CD14-positive monocyte (primary cell): ENCODE results near the gene CCM2. TPM values are rescaled to one million over a fixed set of nuclear protein-coding genes. Genes with fewer than 3 reads are reported as not detected.

Source experiments
- DNase-seq, 3 donors: peaks; one replicate each; pipeline ENCODE4 v3.0.0-alpha.2; 2011 to 2022
- H2AFZ ChIP-seq: 2 replicates; pipeline ENCODE4 v1.6.0; 2012; ENCODE audit warnings: mild to moderate bottlenecking, low read depth, low read length, inconsistent platforms; ENCODE audit not compliant: insufficient read depth, poor library complexity, severe bottlenecking
- H3K27ac ChIP-seq, 2 donors: 1 replicate in 1 of 2; 2 replicates in 1 of 2; pipeline ENCODE4 v1.5.1; 2012 to 2013; ENCODE audit warnings: low read length in 2 of 2, control low read depth in 1 of 2, inconsistent platforms in 1 of 2, low read depth in 1 of 2, mild to moderate bottlenecking in 1 of 2
- H3K27me3 ChIP-seq, 2 donors: one replicate each; pipeline versions ENCODE4 v1.6.0 to v1.6.1; 2011 to 2013; ENCODE audit warnings: low read length in 2 of 2; ENCODE audit not compliant: control insufficient read depth in 2 of 2, insufficient read depth in 2 of 2
- H3K36me3 ChIP-seq, 2 donors: replicated peaks in 1 of 2; 1 replicate in 1 of 2; 2 replicates in 1 of 2; pipeline versions ENCODE4 v1.5.1 to v1.6.1; 2012 to 2013; ENCODE audit warnings: low read length in 2 of 2, control low read depth in 1 of 2, inconsistent platforms in 1 of 2, mild to moderate bottlenecking in 1 of 2; ENCODE audit not compliant: insufficient read depth in 2 of 2, control insufficient read depth in 1 of 2
- H3K4me1 ChIP-seq, 2 donors: 1 replicate in 1 of 2; 2 replicates in 1 of 2; pipeline versions ENCODE4 v1.5.1 to v1.6.1; 2012 to 2013; ENCODE audit warnings: low read length in 2 of 2, control low read depth in 1 of 2, inconsistent platforms in 1 of 2, mild to moderate bottlenecking in 1 of 2, moderate library complexity in 1 of 2; ENCODE audit not compliant: insufficient read depth in 2 of 2, control insufficient read depth in 1 of 2
- H3K4me2 ChIP-seq: replicated peaks from 2 replicates; pipeline ENCODE3; 2012; ENCODE audit warnings: low read length, moderate library complexity, mild to moderate bottlenecking; ENCODE audit not compliant: poor library complexity, severe bottlenecking; ENCODE audit errors: extremely low read depth
- H3K4me3 ChIP-seq, 3 experiments: fragments of 200-600 bp in 1 of 3; sonication (generic) in 1 of 3; replicated peaks in 1 of 3; 1 replicate in 2 of 3; 2 replicates in 1 of 3; pipeline ENCODE4 v1.5.1; 2011 to 2013; ENCODE audit warnings: low read length in 3 of 3, mild to moderate bottlenecking in 3 of 3, control low read depth in 2 of 3, low read depth in 2 of 3, inconsistent platforms in 1 of 3, moderate library complexity in 1 of 3
- H3K79me2 ChIP-seq: 2 replicates; pipeline ENCODE4 v1.6.0; 2012; ENCODE audit warnings: mild to moderate bottlenecking, control low read depth, inconsistent platforms, low read length, moderate library complexity; ENCODE audit not compliant: insufficient read depth
- H3K9ac ChIP-seq: 2 replicates; pipeline ENCODE4 v1.6.0; 2017; ENCODE audit warnings: low read length, mild to moderate bottlenecking; ENCODE audit not compliant: insufficient read depth, poor library complexity, severe bottlenecking
- H3K9me3 ChIP-seq, 2 donors: replicated peaks in 1 of 2; 1 replicate in 1 of 2; 2 replicates in 1 of 2; pipeline versions ENCODE4 v1.5.1 to v1.6.1; 2012 to 2013; ENCODE audit warnings: low read length in 2 of 2, control low read depth in 1 of 2; ENCODE audit not compliant: control insufficient read depth in 1 of 2, insufficient read depth in 1 of 2
- H4K20me1 ChIP-seq: 2 replicates; pipeline ENCODE4 v1.6.0; 2012; ENCODE audit warnings: mild to moderate bottlenecking, low read length, control low read depth, moderate library complexity; ENCODE audit not compliant: insufficient read depth
- H3K27ac Mint-ChIP-seq, 7 donors: one replicate each; pipeline ENCODE4 v1.8.0; 2020; ENCODE audit warnings: mild to moderate bottlenecking in 7 of 7, mixed read lengths in 7 of 7, moderate library complexity in 6 of 7, inconsistent platforms in 2 of 7
- H3K27me3 Mint-ChIP-seq, 3 donors: one replicate each; pipeline ENCODE4 v1.8.0; 2021 to 2022; ENCODE audit warnings: low read depth in 3 of 3, mild to moderate bottlenecking in 3 of 3, mixed read lengths in 3 of 3, moderate library complexity in 3 of 3, inconsistent platforms in 1 of 3
- H3K36me3 Mint-ChIP-seq, 2 donors: one replicate each; pipeline ENCODE4 v1.8.0; 2020; ENCODE audit warnings: mixed read lengths in 2 of 2, inconsistent platforms in 1 of 2, mild to moderate bottlenecking in 1 of 2
- H3K4me1 Mint-ChIP-seq: one replicate; pipeline ENCODE4 v1.8.0; 2020; ENCODE audit warnings: mild to moderate bottlenecking, mixed read lengths
- H3K4me3 Mint-ChIP-seq, 2 donors: one replicate each; pipeline ENCODE4 v1.8.0; 2020; ENCODE audit warnings: mild to moderate bottlenecking in 2 of 2, mixed read lengths in 2 of 2, moderate library complexity in 1 of 2
- H3K9me3 Mint-ChIP-seq, 7 donors: one replicate each; pipeline ENCODE4 v1.8.0; 2020 to 2022; ENCODE audit warnings: mixed read lengths in 7 of 7, mild to moderate bottlenecking in 6 of 7, moderate library complexity in 6 of 7, inconsistent platforms in 2 of 7
- WGBS: methylation state at CpG from one replicate; pipeline ENCODE4 v1.1.5; 2013; ENCODE audit warnings: missing lambda C conversion rate; ENCODE audit not compliant: insufficient coverage; 5-methylcytosine and 5-hydroxymethylcytosine counted together
- intact Hi-C, 2 donors: fragments of 100-400 bp; cut with micrococcal nuclease; formaldehyde crosslinking; loops; one replicate each; pipeline versions ENCODE4 v1.15.0 to v1.15.1; 2023
- polyA plus RNA-seq, 3 donors: library from polyadenylated mRNA; depleted of rRNA in 1 of 3; unstranded in 2 of 3; stranded (reverse) in 1 of 3; fragments of 300-500 nt in 2 of 3; fragments of >200 nt in 1 of 3; fragmentation: Illumina TruSeq in 2 of 3; gene quantifications; 1 replicate in 2 of 3; 2 replicates in 1 of 3; pipeline ENCODE4 v1.2.3, GENCODE V29; 2012 to 2021
- TF ChIP-seq, protein P1 (sequence below): fragments of 200-600 bp; IDR thresholded peaks from one replicate; pipeline ENCODE4 v1.8.0; 2022; ENCODE audit warnings: antibody characterized with exemption, mild to moderate bottlenecking

CCM2 gene
- polyA plus RNA-seq, 3 donors, result 38.5 to 102 (median 51.4) TPM

DNA sequence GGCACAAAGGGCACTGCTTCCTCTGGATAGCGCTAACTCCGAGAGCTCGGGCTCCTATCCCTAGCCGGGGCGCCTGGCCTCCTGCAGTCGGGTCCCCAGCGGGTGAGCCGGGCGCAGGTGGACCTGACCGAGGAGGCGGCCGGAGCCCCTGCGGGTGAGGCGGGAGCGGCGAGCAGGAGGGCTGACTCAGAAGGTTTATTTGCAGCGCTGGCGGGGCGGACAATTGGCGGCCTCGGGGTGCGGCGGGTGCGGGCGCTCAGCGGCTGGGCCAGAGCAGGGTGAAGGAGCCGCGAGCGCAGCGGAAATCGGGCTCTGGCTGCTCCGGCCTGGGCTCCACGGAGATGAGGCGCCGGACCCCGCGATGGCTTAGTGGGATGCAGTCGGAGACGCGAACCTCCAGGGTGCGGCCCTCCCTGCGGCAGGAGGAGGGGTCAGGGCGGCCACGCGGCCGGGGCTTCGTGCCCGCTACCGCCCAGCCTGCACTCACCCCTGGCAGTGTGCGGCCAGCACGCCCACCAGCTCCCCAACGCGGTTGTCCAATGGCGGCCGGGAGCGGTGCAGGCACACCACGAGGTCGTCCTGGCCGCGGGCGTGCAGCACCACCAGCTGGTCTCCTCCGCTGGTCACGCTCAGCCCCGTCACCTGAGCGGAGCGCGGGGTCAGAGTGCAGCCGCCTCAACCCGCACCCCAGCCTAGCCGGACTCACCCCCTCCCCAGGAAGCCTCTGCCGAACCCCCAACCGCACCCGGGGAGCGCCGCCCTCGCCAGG, 37.3 kb upstream of the CCM2 start:
- Histone ChIP-seq H3K9ac (no peak overlapping the region), H3K9me3 (peaks cover 0 to 5% of the 10 kb centered on the region in 2 donors), H3K27ac (no peak overlapping the region), H3K79me2 (no peaks in the 10 kb centered on the region), H4K20me1 (peaks cover 78% of the 10 kb centered on the region), H3K36me3 (peaks cover 51 to 59% of the 10 kb centered on the region in 2 donors), H3K4me1 (peaks cover 18 to 21% of the 10 kb centered on the region in 2 donors), H3K4me3 (no peak overlapping the region), H3K27me3 (no peaks in the 10 kb centered on the region), H2AFZ (no peak overlapping the region), H3K4me2 (no peak overlapping the region)
- Mint-ChIP-seq H3K27me3 (peaks cover 0 to 6% (median 3%) of the 10 kb centered on the region in 3 donors), H3K27ac (peak overlapping the region in 1 of 7 donors; percentile 40), H3K9me3 (peaks cover 0 to 2% (median 0%) of the 10 kb centered on the region in 7 donors), H3K4me1 (peaks cover 22% of the 10 kb centered on the region), H3K4me3 (no peak overlapping the region), H3K36me3 (peaks cover 39 to 46% of the 10 kb centered on the region in 2 donors)
- WGBS, result 83% methylated on average over 57 of the region's 76 CpGs
- DNase-seq, result peak in 1 of 3 donors; percentile 15
- intact Hi-C loops, result no loop called here
- TF ChIP-seq, protein P1, sequence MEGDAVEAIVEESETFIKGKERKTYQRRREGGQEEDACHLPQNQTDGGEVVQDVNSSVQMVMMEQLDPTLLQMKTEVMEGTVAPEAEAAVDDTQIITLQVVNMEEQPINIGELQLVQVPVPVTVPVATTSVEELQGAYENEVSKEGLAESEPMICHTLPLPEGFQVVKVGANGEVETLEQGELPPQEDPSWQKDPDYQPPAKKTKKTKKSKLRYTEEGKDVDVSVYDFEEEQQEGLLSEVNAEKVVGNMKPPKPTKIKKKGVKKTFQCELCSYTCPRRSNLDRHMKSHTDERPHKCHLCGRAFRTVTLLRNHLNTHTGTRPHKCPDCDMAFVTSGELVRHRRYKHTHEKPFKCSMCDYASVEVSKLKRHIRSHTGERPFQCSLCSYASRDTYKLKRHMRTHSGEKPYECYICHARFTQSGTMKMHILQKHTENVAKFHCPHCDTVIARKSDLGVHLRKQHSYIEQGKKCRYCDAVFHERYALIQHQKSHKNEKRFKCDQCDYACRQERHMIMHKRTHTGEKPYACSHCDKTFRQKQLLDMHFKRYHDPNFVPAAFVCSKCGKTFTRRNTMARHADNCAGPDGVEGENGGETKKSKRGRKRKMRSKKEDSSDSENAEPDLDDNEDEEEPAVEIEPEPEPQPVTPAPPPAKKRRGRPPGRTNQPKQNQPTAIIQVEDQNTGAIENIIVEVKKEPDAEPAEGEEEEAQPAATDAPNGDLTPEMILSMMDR, result no peak

DNA sequence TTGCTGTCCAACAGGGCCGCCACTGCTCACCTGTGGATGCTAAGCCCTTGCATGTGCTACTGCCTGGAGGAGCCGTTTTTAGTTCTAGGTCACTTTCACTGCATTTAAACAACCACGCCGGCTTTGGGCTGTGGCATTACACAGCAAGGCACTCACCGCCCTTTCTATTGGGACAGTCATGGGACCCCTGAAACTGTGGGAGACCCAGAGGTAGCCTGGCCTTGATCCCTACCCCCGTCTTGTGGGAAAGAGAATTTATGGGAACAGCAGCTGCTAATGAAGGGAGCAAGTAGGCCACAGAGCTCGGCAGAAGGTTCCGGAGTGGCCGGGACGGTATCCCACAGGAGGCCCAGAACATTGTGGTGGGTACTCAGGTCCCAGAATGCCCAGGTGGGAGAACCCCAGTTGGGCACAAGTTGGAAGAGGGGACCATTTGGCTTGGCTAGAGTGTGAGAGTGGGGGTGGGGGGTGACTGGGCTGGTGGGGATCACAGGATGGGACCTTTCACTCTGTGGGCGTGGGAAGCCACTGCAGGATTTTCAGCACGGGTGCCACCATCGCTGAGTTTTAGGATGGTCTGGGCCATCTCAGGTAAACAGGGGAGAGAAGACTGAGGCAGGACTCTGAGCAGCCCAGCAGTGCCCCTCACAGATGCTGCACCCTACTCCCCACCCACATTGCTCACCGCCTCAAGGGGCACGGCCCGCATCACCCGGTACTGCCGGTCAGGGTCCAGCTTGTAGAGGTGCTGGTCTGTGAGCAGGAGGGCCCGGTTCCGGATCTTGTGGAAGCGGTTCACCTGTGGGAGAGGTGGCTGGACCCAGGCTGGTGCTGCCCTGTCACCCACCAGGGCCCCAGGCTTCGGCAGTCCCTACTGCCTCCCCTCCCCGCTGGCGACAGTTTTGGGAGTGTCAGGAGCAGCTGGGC, 36.4 kb upstream of the CCM2 start:
- H4K20me1 ChIP-seq, result peaks cover 88% of the 10 kb centered on the region
- H3K36me3 ChIP-seq, result peaks cover 60 to 68% of the 10 kb centered on the region in 2 donors
- peaks cover 0 to 5% of the 10 kb centered on the region in 2 donors for H3K9me3 ChIP-seq
- TF ChIP-seq, protein P1, result no peak
- peaks cover 22% of the 10 kb centered on the region for H3K4me1 Mint-ChIP-seq
- H3K36me3 Mint-ChIP-seq, result peaks cover 49 to 56% of the 10 kb centered on the region in 2 donors
- peaks cover 0 to 4% (median 0%) of the 10 kb centered on the region in 3 donors for H3K27me3 Mint-ChIP-seq
- 98% methylated on average over 15 of the region's 24 CpGs for WGBS
- no peaks in the 10 kb centered on the region for H3K79me2 ChIP-seq
- peak in 1 of 3 donors; percentile 7 for DNase-seq
- no peak overlapping the region for H3K27ac ChIP-seq
- H3K27ac Mint-ChIP-seq, result peak overlapping the region in 4 of 7 donors; percentile 15 to 73 (median 66)
- H2AFZ ChIP-seq, result no peak overlapping the region
- H3K4me2 ChIP-seq, result no peak overlapping the region
- no peak overlapping the region for H3K9ac ChIP-seq
- intact Hi-C loops, result no loop called here
- peaks cover 0 to 2% (median 0%) of the 10 kb centered on the region in 7 donors for H3K9me3 Mint-ChIP-seq
- peaks cover 18 to 20% of the 10 kb centered on the region in 2 donors for H3K4me1 ChIP-seq
- no peak overlapping the region for H3K4me3 ChIP-seq
- no peak overlapping the region for H3K4me3 Mint-ChIP-seq
- no peaks in the 10 kb centered on the region for H3K27me3 ChIP-seq
